LNCAP (cell line): ENCODE measurements around the gene DTL.

Experiments used
- CTCF ChIP-seq: fragments of 450-650 bp; IDR thresholded peaks from 2 replicates; pipeline ENCODE4 v1.5.1; 2017; ENCODE audit warnings: mild to moderate bottlenecking

DTL gene

DNA sequence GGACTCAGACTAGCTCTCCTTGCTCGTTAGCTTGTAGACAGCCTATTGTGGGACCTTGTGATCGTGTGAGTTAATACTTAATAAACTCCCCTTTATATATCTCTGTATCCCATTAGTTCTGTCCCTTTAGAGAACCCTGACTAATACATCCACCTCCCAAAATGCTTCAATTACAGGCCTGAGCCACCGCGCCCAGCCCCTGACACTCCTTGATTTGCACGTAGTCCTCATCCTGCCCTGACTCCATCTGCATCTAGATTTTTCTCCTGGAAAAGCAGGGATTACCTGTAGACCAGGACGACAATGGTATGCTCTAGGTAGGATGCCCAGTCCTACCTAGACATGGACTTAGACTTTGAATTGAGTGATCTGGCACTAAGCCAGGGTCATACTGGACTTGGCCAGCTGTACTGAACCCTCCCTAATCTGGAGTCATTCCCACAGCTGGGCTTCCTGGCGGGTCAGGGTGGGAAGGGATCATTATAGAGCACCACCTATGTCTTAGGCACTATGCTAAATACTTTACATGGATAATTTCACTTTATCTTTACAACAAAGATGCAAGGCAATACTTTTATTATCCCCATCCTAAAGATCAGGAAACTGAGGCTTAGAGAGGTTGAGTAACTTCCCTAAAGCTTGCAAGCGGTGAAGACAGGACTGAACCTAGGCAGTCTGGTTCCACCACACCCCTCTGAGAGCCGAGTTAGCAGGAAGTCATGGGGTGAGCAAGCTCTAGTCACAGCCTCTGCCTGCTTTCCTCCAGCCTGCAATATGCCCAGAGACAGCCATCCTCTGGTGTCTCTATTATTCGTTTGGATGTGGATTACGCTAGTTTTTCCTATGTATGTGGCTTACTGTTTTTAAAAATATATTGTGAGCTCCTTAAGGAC is 89.4 kb downstream of the DTL start:
- TF ChIP-seq CTCF: no peak

DNA sequence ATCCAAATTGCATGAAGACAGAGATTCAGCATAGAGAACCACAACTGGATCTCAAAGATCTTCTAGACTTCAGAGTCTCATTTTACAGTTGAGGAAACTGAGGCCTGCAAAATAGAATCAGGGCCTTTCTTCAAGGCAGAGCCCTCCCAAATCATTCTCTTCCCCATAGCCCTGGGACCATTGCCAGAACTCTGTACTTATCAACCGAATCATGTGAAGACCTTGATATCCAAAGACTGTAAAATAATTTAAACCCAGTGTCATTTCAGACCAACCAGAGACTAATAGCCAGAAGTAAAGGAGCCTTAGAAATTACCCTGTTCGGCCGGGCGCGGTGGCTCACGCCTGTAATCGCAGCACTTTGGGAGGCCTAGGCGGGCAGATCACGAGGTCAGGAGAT is 90.1 kb downstream of the DTL start:
- no peak for TF ChIP-seq CTCF

- no peak for TF ChIP-seq CTCF
Observed at GRCh38 chr1:212127221-212127620, 91.7 kb downstream of the DTL start.

GRCh38 chr1:212129781-212130180 is 94.2 kb downstream of the DTL start:
- TF ChIP-seq CTCF: no peak

DNA sequence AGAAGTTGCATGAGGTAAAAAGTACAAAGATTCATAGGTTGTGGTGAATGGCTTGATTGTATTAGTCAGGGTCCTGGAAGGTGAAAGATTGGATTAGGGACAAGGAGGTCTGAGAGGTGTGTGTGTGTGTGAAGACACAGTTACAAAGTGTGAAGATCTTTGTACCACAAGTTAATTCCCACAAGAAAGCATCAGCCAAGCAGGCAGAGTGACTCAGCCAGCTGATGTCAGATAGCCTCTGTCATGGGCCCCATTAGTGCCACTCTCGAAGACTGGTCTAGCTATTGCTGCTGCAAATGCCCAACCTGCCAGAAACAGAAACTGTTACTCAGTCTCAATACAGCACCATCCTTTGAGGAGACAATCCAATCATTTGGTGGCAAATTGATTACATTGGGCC is 96.5 kb downstream of the DTL start:
- no peak for TF ChIP-seq CTCF

GRCh38 chr1:212133319-212133718 is 97.8 kb downstream of the DTL start:
- TF ChIP-seq CTCF: no peak

DNA sequence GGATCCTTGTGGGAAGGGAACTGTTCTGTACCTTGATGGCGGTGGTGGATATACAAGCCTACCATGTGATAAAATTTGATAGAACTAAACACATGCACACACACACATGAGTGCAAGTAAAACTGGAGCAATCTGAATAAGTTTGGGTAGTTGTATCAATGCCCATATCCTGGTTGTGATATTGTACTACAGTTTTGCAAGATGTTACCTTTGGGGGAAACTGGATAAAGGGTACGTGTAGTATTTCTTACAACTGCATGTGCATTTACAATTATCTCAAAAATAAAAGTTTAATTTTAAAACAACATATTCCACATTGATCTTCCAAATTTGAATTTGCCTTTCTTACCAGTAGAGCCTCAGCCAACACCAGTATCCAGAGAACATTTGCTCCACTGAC is 99.6 kb downstream of the DTL start:
- TF ChIP-seq CTCF: no peak
